HG02981 (cell line): Measurements from ENCODE around the gene GATAD2A.

Experiments
- ATAC-seq: cut with Tn5 transposase; IDR thresholded peaks from one replicate; pipeline ENCODE4 v1.9.1; 2021; ENCODE audit warnings: mild to moderate bottlenecking, moderate library complexity; ENCODE audit not compliant: unreplicated experiment

The GATAD2A gene

DNA sequence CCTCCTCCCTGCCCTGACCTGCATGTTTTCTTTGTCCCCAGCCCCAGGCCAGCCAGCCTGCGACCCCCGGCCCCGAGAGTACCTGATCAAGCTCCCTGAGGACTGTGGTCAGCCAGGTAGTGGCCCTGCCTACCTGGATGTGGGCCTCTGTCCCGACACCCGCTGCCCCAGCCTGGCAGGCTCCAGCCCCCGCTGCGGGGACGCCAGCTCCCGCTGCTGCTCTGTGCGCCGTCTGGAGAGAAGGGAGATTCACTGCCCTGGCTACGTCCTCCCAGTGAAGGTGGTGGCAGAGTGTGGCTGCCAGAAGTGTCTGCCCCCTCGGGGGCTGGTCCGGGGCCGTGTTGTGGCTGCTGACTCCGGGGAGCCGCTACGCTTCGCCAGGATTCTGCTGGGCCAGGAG, 138.2 kb downstream of the GATAD2A start:
- no peak for ATAC-seq

DNA sequence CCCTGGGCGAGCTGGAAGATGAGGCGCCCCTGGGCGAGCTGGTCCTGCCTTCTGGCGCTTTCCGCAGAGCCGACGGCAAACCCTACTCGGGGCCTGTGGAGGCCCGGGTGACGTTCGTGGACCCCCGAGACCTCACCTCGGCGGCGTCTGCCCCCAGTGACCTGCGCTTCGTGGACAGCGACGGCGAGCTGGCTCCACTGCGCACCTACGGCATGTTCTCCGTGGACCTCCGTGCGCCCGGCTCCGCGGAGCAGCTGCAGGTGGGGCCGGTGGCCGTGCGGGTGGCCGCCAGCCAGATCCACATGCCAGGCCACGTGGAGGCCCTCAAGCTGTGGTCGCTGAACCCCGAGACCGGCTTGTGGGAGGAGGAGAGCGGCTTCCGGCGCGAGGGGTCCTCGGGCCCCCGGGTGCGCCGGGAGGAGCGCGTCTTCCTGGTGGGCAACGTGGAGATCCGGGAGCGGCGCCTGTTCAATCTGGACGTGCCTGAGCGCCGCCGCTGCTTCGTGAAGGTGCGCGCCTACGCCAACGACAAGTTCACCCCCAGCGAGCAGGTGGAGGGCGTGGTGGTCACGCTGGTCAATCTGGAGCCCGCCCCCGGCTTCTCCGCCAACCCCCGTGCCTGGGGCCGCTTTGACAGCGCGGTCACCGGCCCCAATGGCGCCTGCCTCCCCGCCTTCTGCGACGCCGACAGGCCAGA, 138.9 kb downstream of the GATAD2A start:
- no peak for ATAC-seq

DNA sequence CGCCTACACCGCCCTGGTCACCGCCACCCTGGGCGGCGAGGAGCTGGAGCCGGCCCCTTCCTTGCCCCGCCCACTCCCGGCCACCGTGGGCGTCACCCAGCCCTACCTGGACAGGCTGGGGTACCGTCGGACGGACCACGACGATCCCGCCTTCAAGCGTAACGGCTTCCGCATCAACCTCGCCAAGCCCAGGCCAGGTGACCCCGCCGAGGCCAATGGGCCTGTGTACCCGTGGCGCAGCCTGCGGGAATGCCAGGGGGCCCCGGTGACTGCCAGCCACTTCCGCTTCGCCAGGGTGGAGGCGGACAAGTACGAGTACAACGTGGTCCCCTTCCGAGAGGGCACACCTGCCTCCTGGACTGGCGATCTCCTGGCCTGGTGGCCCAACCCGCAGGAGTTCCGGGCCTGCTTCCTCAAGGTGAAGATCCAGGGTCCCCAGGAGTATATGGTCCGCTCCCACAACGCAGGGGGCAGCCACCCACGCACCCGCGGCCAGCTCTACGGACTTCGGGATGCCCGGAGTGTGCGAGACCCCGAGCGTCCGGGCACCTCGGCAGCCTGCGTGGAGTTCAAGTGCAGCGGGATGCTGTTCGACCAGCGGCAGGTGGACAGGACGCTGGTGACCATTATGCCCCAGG, 139.6 kb downstream of the GATAD2A start:
- no peak for ATAC-seq

DNA sequence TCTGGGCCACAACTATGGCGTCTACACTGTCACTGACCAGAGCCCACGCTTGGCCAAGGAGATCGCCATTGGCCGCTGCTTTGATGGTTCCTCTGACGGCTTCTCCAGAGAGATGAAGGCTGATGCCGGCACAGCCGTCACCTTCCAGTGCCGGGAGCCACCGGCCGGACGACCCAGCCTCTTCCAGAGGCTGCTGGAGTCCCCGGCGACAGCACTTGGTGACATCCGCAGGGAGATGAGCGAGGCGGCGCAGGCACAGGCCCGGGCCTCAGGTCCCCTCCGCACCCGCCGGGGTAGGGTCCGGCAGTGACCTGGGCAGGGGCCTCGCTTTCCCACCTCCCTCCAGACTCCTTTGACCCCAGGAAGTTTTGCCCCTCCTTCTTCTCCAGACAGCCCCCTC, 140.2 kb downstream of the GATAD2A start:
- ATAC-seq: no peak

DNA sequence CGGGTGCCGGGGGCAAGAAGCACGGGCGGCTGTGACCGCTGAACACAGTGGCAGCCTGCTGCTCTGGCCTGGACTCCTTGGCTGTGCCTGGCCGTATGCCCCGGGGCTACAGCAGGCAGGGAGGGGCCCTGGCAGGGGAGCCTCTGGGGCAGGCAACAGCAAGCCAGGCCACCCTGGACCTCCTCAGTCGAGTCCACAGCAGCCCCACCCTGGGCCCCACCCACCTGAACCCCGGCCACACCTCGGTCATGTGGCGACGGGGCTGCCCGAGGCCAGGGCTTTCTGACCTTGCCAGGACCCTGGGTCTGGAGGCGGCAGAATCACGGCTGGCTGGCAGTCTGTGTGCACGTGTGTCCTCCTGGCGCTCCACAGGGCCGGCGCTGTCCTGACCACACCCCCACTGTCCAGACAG, 141.3 kb downstream of the GATAD2A start:
- no peak for ATAC-seq

DNA sequence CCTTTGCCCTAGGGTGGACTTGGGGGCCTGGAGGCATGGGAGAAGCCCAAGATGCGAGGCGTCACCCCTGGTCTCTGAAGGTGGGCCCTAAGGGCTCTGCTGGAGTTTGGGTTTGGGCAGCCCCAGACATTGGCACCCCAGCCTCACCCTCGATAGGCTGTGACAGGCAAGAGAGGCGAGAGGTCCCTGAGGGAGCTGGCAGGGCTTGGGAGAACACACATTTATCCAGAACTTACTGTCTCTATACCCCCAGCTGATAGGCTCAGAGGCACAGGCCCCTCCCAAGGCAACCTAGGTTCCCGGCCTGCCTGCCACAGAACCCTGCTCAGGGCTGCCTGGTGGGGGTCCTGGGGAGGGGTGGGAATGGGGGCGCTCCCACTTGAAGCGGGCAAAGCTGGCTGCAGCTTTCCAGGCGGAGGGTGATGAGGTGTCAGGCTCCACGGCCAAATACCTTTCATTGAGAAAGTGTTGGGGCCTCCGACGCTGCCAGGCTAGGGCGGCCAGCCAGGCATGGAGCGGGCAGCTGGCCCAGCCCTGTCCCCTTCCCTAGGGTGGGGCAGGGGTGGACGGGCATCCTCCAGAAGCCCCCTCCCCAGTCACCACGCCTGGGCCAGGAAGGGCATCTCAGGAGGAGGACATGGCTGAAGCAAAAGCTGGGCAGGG, 142.3 kb downstream of the GATAD2A start:
- no peak for ATAC-seq

DNA sequence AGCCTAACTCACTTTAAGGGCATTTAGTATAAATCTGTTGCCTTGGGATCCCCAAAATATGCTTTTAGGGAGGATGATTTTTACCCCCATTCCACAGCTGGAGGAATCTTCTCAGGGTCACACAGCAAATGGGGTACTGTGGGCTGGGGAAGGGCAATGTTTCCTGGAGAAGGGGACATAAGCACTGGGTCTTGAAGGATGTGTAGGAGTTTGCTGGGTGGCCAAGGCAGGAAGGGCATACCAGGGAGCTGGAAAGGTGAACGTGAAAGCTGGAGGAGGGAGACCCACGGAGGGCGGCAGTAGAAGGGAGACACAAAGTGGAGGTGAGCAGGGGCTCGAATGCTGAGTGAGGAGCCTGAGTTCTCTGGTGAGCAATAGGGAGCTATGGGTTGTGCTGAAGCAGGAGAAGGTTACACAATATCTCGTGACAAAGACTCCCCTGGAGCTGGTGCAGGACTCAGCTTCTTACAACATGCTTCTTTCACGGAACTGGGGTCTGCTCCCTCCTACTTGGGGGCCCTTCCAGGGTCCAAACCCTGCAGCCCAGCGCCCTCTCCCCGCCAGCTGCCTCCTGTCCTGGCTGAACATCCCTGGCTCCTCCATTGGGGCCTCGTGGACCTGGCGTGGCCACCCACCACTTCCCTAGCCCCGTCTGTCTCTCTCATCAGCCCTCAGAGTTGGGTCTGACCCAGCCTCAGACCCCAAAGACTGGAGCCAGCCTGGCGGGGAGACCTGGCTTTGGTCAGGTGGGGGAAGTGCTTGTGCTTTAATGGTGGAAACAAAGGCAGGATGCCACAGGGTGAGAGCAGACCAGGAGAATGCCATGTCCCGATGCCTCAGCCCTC, 143.7 kb downstream of the GATAD2A start:
- no peak for ATAC-seq

DNA sequence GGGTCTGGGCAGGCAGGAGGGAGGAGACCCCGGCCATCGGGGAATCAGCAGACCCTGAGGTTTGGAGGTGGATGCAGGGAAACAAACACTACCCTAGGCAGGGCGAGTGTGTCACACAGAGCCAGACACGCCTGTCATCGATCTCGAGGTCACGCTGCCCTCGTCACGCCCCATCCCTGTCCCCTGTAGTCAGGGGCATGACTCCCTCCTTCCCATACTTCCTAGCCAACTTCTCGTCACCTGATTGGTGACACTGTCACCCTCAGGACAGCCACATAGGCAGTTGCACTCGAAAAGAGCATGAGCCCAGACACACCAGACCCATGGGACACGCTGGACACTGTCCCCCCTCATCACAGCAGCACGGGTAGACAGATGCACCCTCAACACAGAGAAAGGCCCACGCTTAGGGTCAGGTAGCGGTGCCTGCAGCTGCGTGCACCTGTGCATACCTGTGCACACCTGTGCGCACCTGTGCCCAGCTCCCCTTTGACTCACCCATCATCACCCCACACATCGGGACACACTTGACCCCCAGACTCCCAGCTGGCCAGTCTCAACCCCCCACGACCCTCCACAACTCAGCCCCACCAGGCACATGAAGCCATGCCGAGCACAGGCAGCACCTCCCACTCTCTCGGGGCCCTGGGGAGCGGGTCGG, 144.5 kb downstream of the GATAD2A start:
- no peak for ATAC-seq

DNA sequence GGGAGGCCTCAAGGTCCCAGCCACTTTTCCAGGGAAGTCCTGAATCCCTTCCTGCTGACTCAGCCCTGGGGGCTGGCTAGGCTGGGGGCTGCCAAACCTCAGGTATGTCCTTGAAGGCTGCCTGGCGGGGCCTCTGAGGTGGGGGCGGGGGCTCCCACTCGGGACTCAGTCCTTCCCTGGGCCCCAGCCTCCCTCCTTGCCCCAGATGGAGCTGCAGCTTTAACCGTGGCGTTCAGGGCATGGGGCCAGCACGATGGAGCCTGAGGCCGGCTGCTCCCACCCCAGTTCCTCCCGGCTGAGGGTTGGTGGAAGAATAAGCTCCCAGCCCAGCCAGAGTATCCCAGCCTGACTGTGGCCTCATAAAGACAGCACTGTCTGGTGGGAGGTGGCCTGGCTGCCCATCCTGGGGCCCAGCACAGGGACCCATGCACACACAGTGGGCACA, 145.0 kb downstream of the GATAD2A start:
- no peak for ATAC-seq

DNA sequence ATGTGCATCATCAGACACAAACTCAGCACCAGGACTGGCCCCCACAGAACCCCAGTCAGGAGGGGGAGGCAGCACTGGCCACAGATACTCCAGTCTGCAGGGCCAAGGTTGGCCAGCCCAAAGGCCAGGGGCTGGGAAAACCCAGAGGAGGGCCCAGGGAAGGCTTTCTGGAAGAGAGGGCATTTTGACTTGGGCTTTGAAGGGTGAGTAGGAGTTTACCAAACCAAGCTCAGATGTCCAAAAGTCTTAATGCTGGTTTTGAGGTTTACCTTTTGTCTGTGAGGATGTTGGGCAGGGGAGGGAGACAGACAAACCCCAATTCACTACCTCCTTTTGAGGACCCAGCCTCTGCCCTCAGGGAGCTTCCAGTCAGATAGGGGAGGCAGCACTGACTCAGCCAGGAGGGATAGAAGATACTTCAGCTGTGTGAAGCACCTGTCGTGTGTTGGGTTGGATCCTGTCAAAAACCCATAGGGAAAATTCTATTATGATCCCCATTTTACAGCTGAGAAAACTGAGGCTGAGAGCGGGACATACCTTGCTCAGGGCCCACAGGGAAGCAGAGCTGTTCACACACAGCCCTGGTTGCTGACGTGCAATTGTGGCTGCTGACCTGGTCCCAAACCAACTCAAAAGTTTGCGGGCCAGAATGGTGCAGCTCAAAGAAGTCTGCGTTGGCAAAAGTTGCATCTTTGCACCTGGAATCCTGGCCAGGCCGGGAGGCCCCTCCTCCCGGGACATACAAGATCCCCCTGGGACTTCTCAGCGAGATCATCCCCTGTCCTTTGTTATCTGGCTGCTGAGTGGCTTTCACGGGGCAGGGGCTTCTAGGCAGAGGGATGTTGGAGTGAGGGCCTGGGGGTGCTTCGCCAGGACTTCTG, 145.7 kb downstream of the GATAD2A start:
- no peak for ATAC-seq

DNA sequence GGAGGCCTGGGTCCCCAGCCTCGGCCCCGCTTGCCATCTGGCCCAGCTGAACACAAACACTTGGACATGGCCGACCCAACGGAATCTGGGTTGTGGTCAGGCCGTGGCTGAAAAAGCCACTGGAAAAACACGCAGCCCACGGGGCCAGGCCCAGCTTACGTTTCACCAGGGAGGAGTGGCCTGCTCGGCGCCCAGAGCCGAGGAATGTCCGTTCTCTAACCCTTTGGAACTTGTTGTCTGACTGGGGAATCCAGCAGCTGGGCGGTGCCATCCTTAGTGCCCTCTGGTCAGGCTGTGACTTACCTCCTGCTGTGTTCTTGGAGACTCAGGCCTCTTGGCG, 146.3 kb downstream of the GATAD2A start:
- ATAC-seq: no peak

DNA sequence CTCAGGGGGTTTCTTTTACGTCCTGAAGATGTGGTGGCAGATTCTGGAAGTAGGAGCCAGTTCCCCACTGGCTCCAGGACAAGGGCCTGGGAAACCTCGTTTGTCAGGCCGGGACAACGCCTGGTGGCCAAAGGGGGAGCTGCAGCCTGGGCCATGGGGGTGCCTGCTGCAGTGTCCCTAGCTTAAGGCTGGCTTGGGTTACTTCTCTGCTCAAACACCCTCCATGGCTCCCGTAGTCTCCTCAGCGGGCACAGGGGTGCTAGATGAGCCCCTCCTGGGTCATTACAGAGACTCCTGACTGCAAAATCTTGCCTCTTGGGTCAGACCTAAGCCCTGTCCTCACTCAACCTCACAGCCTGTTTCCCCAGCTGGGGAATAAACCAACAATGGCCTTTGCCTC, 147.3 kb downstream of the GATAD2A start:
- no peak for ATAC-seq

DNA sequence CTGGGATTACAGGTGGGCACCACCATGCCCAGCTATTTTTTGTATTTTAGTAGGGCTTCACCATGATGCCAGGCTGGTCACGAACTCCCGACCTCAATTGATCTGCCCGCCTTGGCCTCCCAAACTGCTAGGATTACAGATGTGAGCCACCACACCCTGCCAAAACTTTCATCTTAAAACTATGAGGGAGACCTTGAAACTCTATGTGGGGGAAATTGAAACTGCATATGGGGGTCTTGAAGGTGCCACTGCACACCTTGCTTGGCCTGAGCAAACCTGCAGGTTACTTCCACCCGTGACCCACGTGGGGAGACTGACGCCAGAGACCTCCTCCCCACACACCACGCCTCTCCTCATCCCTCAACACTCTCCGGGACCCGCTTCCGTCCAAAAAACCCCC, 148.2 kb downstream of the GATAD2A start:
- no peak for ATAC-seq

DNA sequence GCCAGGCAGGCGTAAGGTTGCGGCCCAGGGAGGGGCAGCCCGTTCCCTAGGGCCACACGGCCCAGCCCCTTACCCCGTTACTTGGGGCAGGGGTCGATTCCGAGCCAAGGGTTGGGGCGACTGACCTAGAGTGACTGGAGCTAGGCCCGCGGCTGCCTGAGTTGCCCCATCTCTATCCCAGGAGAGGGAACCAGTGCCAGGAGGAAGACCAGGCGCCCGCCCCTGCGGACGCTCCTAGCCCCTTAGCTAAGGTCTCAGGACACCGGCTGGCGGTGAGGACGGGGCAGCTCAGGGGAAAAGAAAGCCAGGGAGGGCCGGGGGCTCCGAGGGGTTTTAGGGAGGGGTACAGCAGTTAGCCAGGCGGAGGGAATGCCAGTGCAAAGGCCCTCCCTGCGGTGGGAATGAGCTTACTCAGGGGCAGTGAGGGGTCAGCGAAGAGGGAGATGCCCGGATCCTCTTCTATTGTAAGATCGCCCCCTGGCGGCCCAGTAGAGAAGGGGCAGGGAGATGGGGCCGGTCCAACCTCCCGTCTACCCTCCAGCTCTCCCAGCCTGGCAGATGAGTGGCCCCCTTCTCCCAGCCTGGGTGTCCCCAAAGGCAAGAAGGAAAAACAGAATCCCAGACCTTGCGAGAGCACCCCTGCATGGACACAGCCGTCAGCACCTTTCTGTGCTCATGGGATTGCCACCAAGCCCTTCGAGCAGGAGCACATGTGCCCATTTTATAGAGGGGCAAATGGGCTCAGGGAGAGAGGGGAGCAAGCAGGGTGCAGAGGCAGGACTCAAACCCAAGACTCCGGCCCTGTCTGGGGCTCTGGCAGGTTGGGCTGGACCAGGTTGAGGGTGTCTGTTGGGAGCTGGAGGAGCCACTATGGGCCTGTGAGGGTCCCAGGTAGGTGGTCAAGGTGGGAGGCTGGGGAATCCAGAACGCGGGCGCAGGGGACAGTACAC, 148.9 kb downstream of the GATAD2A start:
- no peak for ATAC-seq

DNA sequence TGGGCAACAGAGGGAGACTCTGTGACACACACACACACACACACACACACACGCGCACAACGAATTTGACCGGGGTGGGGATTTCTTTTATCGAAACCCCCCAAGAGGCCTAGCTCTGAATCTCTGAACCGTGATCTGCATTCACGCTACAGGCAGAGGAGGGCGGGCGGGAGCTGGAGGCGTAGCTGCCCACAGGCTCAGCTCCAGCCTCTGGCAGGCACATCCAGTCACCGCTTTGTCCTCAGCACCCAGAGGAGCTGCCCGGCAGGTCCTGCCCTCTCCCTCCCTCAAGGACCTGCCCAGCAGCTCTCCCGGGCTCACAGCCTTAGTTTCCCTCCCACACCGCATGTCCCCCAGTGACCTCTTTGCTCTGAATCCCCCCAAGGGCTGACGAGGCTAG, 152.6 kb downstream of the GATAD2A start:
- no peak for ATAC-seq
